ENCODE measurements around the gene CAMTA1. TPM values are rescaled to one million over a fixed set of nuclear protein-coding genes. Genes with fewer than 3 reads are reported as not detected.

CAMTA1 gene
- total RNA-seq, 1 donor from 2014 or later, result 109 TPM

DNA sequence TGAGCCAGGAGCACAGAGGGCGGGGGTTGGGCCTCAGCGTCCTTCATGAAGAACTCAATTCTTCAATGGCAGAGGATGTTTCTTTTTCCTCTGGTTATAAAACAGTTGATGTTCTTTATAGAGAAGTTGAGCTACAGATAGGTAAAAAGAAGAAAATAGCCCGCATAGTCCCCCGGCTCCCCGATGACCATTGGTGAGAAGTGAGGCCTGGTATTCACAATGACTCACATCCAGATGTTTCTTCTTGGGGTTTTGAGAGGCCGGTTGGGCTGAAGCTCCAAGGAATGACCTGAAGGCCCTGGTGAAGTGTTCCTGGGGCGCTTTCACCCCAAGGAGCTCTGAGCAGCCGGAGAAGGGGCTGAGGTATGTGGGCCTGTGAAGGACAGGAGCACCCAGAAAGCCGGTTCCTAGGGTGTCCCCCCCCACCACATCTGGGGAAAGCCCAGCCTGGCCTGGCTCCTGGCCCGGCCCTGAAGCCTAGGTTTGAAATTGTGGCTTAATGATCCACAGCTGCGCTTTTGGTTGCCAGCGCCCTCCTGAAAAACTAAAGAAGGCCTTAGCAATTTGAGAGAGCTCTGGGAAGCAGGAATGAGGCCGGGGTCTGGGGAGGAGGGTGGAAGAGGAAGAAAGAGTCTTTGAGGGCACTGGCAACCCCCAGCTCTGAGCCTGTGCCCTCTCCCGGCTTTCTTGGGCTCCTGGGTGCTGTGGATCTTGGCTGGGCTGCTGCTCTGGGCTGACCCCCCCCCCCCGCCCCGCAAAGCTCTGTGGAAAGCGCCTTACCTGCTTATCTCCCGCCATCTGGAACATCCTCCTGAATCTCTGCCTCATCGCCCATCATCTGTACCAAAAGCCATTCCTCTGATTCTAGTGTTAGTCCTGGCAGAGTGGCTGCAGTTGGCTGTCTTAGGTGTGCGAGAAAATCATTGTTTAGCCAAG lies 444.7 kb downstream of the CAMTA1 start:
- Mint-ChIP-seq H3K4me1 (peaks cover 34% of the 10 kb centered on the region), H3K27me3 (ENCODE audit: low read depth) (peaks cover 6% of the 10 kb centered on the region), H3K9me3 (no peaks in the 10 kb centered on the region), H3K27ac (ENCODE audit: unreplicated experiment) (no peak overlapping the region), H3K4me3 (no peak overlapping the region), H3K36me3 (ENCODE audit: low read depth) (no peaks in the 10 kb centered on the region)
- DNase-seq (ENCODE audit: low read depth, low spot score), result no peak
- TF ChIP-seq CTCF (conservative IDR thresholded peaks at IDR 0.05), result no peak

DNA sequence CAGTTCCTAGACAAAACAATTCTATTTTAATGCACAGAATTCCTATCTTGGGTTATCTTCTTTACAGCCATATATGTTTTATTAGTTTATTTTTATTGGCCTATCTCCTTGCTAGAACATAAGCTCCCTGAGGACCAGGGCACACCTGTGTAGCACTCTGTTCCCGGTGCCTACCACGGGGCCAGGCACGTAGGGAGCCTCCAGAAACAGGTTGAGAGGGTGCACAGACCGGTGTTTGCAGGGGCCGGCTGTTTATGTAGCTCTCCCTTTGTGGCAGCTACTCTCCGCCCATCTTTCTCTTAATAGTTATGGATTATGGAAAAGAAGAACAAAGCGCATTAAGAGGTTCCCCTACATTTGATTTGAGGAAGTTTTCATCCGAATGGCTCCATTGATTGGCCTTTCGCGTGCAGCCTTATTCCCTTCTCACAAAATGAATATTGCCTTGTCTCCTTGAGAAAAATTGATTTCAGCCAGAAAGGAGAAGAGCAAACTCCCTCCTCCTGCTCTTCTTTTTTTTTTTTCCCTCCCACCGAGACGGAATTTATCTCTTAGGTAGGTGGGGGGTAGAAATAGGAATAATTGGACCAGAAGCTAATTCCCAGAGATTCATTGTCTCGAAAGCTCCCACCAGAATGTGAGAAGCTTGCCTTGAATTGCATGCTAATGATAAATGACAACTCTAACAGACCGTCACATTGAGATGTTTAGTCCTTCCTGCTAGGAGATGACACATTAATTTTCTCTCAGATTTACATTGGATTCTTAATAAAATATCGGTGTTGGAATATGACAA lies 447.4 kb downstream of the CAMTA1 start:
- H3K36me3 Mint-ChIP-seq (ENCODE audit: low read depth), result no peaks in the 10 kb centered on the region
- DNase-seq (ENCODE audit: low read depth, low spot score), result no peak
- peaks cover 34% of the 10 kb centered on the region for H3K4me1 Mint-ChIP-seq
- TF ChIP-seq CTCF (conservative IDR thresholded peaks at IDR 0.05), result no peak
- H3K27me3 Mint-ChIP-seq (ENCODE audit: low read depth), result peaks cover 9% of the 10 kb centered on the region
- H3K27ac Mint-ChIP-seq (ENCODE audit: unreplicated experiment), result no peak overlapping the region
- no peaks in the 10 kb centered on the region for H3K9me3 Mint-ChIP-seq
- H3K4me3 Mint-ChIP-seq, result no peak overlapping the region

DNA sequence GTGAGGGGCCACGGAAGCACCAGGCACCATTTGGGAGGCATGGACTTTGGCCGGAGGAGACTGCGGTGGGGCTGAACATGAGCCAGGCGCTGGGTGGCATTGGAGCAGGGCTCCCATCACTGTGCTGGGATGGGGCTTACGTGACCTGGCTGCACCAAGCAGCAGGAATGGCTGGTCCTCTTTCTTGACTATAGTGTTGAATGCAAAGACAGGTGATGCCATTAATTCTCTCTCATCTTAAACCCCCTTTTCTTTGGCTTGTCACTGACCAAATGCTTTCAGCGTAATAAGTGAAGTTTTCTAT lies 447.9 kb downstream of the CAMTA1 start:
- Mint-ChIP-seq H3K27me3 (ENCODE audit: low read depth) (peaks cover 9% of the 10 kb centered on the region), H3K9me3 (no peaks in the 10 kb centered on the region), H3K4me1 (peaks cover 34% of the 10 kb centered on the region), H3K4me3 (no peak overlapping the region), H3K36me3 (ENCODE audit: low read depth) (no peaks in the 10 kb centered on the region), H3K27ac (ENCODE audit: unreplicated experiment) (no peak overlapping the region)
- no peak for TF ChIP-seq CTCF (conservative IDR thresholded peaks at IDR 0.05)
- DNase-seq (ENCODE audit: low read depth, low spot score), result no peak

DNA sequence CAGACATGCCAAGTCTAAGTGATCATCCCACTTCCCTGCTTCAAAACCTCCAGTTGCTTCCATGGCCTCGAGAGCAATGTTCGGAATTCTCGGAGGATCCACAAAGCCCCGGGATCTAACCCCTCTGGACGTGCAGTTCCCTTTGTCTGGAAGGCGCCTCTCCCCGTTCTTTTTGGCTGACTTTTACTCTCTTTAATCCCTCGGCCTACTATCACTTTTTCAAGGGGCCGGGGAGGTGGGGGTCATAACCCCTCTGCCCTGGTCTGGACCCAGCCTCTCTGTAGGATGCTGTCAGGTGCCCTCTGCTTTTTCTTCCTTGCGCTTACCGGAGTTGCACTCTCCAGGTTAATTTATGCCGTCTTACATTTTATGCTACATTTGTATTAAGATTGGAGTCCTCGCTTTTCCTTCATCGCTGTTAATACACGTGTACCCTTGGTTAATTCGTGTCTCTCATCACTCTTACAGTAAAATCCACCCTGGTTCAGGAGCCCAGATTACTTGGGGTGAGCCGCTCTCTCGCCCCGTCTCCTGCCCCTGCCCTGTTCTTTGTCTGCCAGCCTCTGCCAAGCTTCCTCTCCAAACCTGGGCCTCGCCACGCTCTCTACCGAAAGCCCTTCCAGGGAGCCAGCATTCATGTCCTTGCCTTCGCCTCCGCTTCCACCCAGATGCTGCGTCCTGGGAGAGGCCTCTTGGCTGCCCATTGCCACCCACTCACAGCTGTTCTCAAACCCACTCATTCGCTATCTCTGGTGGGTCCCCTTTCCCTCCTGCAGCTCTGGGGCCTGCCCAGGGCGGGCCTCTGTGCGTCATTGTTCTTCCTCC lies 448.6 kb downstream of the CAMTA1 start:
- H3K27me3 Mint-ChIP-seq (ENCODE audit: low read depth), result peaks cover 9% of the 10 kb centered on the region
- H3K27ac Mint-ChIP-seq (ENCODE audit: unreplicated experiment), result no peak overlapping the region
- TF ChIP-seq CTCF (conservative IDR thresholded peaks at IDR 0.05), result no peak
- no peak overlapping the region for H3K4me3 Mint-ChIP-seq
- no peak for DNase-seq (ENCODE audit: low read depth, low spot score)
- peaks cover 34% of the 10 kb centered on the region for H3K4me1 Mint-ChIP-seq
- no peaks in the 10 kb centered on the region for H3K9me3 Mint-ChIP-seq
- no peaks in the 10 kb centered on the region for H3K36me3 Mint-ChIP-seq (ENCODE audit: low read depth)

GRCh38 chr1:7234471-7234755 lies 449.2 kb downstream of the CAMTA1 start:
- Mint-ChIP-seq H3K4me1 (peaks cover 34% of the 10 kb centered on the region), H3K27ac (ENCODE audit: unreplicated experiment) (no peak overlapping the region), H3K4me3 (no peak overlapping the region), H3K36me3 (ENCODE audit: low read depth) (no peaks in the 10 kb centered on the region), H3K27me3 (ENCODE audit: low read depth) (peaks cover 9% of the 10 kb centered on the region), H3K9me3 (no peaks in the 10 kb centered on the region)
- TF ChIP-seq CTCF (conservative IDR thresholded peaks at IDR 0.05), result no peak
- no peak for DNase-seq (ENCODE audit: low read depth, low spot score)

All from neural crest cell (in vitro differentiated cells).